Middle frontal gyrus (tissue), 1 donor: ENCODE measurements around the gene PCSK2.
A peak's percentile ranks its signal among the peaks of the same experiment; 100 is the strongest.

Source experiments
- DNase-seq: peaks from one replicate; pipeline ENCODE4 v3.0.0-alpha.2; 2015; ENCODE audit warnings: low spot score; ENCODE audit errors: extremely low spot score

Gene PCSK2

DNA sequence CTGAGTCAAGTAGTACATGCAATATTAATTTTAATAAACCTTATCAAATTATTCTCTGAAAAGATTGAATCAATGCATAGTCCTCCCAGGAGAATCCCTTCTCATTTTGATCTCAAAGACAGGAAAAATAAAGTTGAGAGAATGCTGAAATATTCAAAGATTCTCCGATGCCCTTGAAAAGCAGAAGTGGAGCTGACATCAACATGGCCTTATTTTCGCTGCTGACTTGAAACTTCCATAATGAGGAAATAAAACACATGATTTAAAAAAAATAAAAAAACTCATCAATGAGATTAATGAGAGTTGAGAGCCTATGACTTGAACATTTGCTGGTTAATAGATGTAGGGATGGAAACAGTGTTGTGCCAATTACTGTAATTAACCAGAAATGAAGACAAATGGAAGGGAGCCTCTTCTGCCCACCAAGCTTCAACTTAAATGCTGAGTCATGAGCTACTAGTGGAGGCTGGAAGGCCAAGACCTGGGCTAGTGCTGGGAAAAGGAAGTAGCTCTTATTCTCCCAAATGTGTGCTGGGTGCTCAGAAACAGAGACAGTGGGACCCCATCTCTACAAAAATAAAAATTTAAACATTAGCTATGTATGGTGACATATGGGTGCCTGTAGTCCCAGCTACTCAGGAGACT, 164.4 kb downstream of the PCSK2 start:
- DNase-seq = no peak

DNA sequence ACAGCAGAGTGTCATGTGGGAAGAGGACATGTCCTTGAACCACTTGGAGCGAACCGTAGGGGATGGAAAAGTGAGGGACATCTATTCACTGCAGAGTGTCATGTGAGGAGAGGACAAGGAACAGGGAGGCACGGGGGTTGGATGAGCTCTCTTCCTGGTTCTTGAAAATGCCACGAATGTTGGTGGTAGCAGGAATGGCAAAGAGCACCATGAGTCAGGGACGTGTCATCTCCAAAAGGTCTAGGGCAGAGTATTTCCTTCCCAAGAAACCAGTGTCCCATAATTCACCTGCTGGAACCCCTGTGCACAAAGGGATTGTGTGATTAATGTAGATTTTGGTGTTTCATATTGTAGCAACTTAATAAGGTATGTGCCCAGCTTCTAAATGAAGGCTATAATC, 167.6 kb downstream of the PCSK2 start:
- no peak for DNase-seq

DNA sequence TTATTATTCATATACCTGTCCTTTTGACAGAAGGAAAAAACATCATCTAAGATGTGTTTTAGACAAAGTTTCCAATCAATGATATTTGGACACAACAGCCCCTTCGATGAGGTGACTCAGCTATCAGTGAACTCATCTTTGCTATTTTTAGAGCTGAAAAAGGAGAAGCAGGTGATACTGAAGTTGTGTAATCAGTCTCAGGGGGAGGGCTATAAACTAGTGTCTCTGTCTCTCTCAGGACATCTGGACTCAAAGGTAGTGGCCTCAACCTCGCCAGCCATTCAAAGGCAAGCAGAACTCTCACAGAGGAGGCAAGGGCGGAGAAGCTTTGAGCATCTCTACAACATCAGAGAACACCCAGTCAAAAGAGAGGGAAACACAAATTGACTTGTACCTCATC, 168.9 kb downstream of the PCSK2 start:
- no peak for DNase-seq

DNA sequence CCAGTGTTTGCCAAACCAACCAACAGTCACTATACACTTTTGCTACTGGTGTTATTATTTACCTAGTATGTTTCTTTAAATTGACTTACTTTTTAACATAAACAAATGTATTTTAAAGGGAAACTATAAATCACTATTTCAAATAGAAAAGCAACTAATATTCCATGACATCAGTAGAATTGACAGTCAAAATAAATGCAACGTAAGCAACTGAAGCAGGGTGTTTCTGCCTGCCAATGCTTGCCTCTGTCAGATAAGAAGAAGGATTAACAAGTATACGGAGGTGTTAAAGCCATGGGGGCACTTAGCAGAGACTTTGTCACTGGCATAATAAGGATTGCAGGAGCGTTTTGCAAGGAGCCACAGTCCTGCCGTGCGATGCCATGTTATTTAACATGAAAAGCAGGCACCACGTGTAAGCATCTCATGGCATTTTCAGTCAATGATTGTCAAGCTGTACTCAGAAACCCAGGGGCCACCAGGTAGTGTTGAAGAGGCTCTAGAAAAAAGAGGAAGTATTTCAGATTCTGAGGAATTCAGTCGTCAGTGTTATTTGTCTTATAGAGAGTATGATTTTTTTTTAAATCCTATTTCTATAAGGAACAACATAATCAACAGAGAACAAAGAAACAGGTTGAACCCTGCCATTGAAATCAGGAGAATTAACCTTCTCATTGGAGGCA, 172.6 kb downstream of the PCSK2 start:
- DNase-seq = no peak

DNA sequence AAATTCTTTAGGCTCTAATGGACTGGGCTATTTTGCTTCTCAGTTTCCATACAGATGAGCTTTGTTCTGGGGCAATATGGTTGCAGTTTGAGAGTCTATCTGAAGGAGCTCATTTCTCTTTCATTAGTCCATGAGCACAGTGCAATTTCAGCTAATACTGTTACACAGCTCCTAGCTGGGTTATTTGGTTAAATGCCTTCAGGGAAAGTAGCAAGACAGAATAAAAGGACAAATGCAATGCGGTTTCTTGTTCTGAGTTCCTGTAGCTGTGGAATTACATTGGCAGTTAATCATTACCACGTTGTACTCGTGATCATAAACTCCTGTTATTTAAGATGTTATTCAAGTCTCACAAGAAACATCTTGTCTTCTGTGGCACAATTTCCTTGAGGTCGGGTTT, 176.6 kb downstream of the PCSK2 start:
- DNase-seq = no peak

DNA sequence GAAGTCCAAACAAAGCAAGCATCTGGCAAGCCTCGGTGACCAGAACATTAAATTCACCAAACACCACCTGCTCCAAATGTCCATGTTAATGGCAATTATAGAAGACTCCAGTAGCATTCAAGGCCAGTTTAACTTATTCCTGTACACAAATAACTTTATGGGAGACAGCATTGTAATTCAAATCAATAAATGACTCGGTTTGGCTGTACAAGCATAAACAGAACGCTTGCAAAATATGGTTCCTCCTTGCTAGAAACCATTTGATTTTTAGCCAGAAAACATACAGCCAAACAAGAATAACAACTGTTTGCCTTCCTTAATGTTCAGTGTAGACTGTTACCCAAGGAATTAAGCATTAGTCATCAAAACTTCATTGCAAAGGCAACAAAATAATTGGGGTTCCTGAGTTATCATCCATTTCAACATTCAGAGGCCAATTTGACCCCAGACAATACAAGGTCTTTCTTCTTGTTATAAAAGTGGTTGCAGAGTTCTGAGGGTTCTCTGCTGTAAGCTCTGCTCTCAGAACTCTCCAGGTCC, 179.3 kb downstream of the PCSK2 start:
- DNase-seq = no peak

DNA sequence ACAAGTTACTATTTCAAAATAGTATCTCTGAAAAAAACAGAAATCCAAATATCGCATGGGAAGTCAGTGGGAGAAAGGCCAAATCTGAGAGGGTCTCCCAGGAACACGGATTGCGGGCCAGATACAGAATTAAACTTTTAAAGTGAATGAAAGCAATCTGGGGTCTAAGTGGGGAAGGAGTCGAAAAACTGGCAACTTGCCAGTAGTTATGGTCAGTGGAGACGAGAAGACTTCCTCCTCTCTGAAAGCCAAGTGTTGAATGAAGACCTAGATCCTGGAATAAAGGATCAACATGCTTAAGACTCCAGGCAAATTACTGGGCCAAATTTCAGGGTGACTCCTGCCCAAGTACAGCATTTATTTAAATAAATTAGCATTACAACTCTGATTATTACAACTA, 180.7 kb downstream of the PCSK2 start:
- DNase-seq = no peak

DNA sequence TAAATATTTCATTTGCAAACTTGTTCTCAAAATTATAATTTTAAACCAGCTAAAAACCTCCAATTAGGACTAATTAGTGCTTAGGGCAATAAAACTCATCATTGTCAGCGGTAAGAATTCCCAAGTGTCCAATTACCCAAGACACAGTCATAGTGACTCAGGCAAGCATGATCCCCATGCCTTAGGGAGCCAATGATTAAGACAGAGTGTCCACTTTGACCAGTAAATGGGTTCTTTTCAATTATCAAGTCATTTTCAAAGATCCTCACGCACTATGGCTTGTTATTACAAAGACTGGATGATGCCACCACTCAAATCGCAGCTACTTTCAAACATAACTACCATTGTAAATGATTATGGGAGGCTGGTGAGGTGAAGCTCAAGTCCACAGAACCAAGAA, 190.4 kb downstream of the PCSK2 start:
- no peak for DNase-seq

DNA sequence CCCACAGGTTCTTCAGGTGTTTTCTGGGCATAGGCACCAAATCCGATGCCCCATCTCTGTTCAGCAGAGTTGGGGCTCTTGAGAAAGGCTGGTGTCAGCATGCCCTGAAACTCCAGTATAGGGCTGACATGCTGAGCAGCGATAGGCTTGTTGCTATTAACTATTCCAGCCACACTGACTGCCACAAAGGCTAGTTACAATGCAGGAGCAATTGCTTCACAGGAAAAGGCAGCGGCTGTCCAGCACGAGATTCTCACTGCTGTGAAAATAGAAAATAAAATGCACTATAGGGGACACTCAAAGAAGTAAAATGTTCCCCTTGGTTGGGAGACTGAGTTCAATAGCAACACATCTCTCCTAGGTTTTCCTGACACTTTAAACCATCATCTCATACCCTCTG, 191.9 kb downstream of the PCSK2 start:
- DNase-seq = no peak

DNA sequence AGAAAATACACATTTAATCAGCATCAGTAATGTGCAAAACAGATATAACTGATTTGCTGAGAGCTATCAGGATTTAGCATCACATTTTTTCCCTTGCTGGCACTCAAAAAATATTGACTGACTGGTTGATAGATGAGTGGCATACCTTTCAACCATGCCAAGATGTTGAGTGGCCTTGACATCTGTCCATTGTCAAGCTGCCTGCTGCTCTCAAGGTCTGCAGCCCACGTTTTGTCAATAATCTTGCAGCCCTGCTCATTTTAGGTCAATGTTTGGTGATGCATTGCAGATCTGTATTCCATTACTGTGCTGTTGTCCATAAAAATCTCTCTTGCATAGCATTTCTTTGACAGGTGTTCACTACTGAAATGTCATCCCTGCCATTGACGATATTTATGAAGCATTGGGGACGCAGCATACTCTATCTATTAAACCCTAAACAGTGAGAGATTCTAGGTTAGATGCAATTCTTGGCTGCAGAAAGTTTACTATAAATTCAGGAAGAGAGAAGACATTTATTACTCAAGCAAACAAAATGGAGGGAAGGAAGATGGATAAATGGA, 192.7 kb downstream of the PCSK2 start:
- no peak for DNase-seq

DNA sequence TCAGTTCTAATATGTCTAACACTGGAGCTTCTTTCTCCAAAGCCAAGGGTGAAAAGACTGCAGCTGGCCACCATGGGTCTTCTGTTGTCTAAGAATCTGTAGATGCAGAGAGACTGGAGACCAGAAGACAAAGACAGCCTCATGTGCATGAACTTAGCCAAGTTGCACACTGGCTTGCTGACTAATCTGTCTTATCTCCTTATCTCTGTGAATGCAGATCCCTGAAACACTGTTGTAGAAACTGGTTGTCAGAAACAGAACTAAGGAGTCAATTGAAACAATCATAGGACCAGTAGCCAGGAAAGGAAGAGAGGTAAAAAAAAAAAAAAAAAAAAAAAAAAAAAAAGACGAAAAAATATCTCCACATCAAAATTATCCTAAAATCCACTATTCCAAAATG, 194.7 kb downstream of the PCSK2 start:
- no peak for DNase-seq

DNA sequence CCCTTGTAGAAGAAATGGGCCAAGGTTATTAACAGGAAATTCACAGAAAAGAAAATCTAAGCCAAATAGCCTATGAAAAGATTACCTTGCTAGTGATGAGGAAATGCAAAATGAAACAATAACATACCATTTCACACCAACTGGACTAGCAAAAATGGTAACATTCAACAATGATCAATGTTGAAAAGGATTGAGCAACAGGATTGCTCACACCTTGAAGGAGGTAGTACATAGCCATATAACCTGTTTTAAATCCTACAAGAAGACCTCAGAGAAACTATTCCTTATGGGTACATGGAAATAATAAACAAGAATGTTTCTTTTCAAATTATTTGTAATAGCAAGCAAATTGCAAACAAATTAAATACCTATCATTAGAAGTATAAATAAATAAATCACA, 196.9 kb downstream of the PCSK2 start:
- DNase-seq = no peak

DNA sequence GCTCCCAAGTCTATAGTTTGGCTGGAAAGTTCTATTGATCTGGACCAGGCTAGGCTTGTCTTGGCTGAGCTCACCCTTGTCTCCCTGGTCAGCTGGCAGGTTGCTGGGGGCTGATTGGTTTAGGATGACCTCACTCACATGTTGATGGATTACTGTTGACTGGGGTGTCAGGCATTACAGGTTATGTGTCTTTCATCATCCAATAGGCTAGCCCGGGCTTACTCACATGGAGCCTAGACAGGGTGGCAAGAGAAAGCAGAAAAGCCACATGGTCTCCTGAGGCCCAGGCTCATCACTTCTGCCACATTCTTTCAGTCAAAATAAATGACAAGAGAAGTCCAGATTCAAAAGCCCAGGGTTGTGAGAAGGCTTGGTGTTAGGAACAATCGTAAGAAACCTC, 200.8 kb downstream of the PCSK2 start:
- no peak for DNase-seq

DNA sequence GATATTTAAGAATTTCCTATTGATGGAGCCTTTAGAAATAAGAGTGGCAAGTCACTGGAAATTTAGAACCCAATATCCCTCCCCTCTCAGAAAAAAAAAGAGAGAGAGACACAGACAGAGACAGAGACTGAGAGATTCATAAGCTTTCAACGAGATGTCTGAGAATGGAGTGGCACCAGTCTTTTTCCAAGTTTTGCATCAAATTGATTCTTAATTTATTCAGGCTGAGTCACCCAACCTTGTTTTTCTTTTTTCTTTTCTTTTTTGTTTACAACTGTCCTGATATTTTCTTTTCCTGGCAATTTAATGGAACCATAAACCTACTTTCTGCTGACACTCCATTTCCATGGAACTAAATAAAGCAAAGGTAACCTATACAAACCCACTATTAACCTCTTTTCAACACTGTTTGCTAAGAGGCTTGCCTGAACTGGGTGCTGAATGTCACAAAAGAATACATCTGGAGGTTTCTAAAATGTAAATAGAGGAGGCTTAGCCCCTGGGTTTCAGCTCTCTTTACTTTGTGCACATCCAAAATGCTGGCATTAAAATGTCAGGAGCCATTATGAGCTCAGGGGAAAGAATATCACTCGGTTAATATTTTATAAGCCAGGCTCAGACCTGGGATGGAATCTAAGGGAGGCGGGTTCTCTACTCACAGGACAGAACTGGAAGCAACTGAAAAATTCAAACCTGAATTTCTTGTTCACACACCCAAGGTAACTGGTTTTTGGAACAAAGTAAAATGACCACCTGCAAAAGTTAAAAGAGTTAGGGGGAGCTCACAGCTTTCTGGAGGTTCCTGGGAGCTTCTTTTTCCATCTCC, 203.5 kb downstream of the PCSK2 start:
- no peak for DNase-seq

DNA sequence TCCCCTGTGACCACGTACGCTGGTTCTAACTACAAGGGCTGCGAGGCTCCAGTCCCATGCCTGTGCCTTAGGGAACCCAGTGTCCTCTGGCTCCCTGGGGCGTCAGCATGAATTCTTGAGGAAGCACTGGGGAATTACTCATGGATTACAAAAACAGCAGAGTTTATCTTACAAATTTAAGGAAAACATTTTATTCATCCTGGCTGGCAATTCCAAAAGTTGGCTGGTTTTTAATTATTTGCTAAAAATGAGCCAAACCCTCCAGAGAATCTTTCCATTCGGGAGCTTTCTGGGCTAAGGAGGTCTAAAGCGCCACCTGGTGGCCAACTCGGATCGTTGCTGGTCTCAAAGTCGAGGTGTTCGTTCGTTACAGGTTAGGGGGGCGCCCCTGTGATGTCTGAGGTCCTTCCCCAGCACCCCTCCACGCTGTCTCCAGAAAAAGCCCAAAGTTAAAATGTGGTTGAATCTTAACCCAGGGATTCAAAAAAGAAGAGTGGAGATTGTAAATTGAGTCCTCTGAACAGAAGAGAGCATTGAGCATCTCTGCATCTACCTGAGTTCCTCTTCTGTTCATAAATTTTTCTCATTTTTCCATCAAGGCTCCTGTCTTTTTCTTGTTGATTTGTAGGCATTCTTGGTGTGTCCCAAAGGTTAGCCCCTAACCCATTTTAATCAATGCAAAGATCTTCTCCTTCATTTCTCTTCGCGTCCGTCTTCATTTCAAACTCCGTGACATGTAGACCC, 205.0 kb downstream of the PCSK2 start:
- DNase-seq = peak; percentile 66

DNA sequence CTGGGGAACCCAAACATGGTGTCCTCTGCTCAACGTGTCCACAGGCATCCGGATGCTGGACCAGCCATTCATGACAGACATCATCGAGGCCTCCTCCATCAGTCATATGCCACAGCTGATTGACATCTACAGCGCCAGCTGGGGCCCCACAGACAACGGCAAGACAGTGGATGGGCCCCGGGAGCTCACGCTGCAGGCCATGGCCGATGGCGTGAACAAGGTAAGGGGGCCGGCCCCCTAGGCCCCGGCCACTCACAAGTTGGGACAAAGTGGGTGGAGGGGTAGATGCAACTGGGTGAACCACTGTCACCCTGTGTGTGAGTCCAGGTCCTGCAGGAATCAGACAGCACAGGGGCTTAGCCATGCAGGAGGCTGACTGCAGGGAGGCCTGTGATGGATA, 209.8 kb downstream of the PCSK2 start:
- DNase-seq = no peak

DNA sequence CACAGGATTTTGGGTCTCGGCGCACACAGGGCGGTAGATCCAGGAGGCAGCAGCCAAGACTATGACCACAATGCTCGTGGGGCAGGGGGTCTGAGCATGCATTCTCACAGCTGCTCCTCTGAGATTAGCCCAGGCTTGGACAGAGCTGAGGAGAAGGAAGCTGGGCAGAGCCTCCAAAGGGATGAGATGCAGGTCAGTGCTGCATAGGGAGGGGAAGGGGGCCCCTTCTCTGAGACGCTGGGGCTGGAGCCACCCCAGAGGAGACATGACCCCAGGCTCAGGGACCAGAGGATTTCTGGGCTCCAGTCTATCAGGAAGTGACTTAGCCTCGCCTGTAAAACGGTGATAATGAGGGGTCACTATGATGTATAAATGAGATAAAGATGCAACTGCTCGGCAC, 210.4 kb downstream of the PCSK2 start:
- DNase-seq = no peak

DNA sequence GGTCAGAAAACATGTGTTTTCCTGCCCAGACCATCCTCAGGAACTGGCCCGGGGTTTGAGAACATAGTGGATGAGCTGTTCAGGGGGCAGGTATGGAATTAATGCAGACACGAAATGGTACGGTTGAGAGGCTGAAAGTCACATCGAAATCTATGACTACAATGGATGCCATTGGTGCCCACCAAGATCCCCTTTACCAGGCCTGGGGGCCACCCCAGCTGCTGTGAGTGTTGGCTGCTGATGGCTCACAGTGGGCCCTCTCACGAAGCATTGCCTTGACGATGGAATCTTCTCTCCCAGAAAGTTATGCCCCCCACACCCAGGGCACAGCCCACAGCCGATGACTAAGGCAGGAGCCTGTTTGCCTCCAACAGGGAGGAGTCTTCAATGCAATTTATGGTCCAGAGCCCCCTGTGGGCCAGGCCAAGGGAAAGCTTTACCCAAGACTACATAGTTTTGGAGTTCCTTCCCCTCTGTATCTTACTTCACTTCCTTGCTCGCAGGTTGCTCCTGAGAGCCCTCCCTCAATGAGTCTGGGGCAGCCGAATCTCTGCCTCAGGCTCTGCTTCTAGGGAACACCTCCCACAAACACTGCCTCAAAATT, 211.7 kb downstream of the PCSK2 start:
- no peak for DNase-seq

DNA sequence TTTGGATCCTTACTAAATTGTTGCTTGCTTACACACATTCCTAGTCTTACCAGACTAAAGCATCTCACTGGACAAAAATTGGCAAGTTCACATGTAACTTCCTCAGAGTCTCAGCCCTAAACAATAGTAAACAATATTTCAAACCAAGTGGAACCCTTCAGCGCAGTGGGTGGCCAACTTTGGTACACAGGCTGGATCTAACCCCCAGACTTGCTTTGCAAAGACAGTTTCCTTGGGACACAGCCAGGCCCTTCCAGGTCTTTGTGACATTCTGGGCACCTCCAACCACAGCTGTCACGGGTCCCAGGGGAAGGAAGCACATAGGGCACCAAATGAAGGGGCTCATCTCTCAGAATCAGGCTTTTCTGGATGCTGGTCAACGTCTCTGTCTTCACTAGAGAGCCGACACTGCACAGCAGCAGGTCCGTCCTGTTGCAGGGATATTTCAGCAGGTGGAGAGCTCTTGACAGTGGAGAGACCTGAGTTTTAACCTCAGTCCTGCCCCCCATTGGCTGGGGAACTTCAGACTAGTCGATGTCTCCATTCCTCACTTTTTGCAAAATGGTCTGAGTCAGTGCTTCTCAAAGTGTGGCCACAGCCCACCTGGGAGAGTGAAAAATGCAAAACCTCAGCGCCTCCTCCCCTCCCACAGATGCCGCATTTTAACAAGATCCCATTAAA, 212.9 kb downstream of the PCSK2 start:
- no peak for DNase-seq

DNA sequence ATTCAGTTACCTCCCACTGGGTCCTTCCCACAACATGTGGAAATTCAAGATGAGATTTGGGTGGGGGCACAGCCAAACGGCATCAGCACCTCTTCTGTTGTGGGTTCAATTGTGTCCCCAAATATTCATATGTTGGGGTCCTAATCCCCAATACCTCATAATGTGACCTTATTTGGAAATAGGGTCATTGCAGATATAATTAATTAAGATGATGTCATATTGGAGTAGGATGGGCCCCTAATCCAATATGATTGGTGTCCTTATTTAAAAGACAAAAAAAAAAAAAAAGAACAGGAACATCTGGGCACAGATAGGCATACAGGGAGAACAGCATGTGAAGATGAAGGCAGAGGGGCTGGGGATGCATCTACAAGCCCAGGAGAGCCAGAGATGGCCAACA, 214.9 kb downstream of the PCSK2 start:
- no peak for DNase-seq
